ENCODE measurements around the gene MEOX2. TPM values are rescaled to one million over a fixed set of nuclear protein-coding genes. Genes with fewer than 3 reads are reported as not detected.

Gene MEOX2
- total RNA-seq, 4 donors from 2014 or later, result 0.51 to 16.9 (median 5.7) TPM

- no peak for DNase-seq
- intact Hi-C loops (cut with DNase I; ENCODE audit: low total_unique reads), result no loop called here
- no peak overlapping the region for H3K4me3 ChIP-seq
- H3K4me1 ChIP-seq, result no peaks in the 10 kb centered on the region
- no peaks in the 10 kb centered on the region for H3K9me3 ChIP-seq
- no peak for TF ChIP-seq POLR2A (IDR thresholded peaks at IDR 0.05)
- no peak overlapping the region for H3K27ac ChIP-seq
- no peaks in the 10 kb centered on the region for H3K27me3 ChIP-seq
- no peaks in the 10 kb centered on the region for H3K36me3 ChIP-seq
These were observed 83.4 kb downstream of the MEOX2 start for GRCh38 chr7:15603124-15603523.

DNA sequence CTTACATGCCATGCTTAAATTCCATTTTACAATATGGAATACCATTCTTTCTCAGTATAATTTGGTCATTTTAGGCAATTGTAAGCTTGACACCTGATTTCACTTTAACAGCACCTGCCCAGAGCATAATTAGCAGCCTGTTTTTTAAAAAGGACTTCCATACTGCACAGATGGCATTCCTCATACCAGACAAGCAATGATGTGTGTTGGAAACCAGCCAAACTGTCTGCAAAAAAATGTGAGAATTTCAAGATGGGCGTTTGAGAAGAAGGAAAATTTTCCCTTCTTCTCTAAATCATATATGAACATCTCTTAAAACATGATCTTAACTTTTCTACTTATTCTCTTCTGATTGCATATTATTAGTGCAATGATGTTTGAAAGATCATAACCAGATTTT, 84.2 kb downstream of the MEOX2 start:
- Histone ChIP-seq H3K9me3 (no peaks in the 10 kb centered on the region), H3K27me3 (no peaks in the 10 kb centered on the region), H3K27ac (no peak overlapping the region), H3K4me1 (no peaks in the 10 kb centered on the region), H3K36me3 (no peaks in the 10 kb centered on the region), H3K4me3 (no peak overlapping the region)
- DNase-seq, result no peak
- TF ChIP-seq, protein P1, sequence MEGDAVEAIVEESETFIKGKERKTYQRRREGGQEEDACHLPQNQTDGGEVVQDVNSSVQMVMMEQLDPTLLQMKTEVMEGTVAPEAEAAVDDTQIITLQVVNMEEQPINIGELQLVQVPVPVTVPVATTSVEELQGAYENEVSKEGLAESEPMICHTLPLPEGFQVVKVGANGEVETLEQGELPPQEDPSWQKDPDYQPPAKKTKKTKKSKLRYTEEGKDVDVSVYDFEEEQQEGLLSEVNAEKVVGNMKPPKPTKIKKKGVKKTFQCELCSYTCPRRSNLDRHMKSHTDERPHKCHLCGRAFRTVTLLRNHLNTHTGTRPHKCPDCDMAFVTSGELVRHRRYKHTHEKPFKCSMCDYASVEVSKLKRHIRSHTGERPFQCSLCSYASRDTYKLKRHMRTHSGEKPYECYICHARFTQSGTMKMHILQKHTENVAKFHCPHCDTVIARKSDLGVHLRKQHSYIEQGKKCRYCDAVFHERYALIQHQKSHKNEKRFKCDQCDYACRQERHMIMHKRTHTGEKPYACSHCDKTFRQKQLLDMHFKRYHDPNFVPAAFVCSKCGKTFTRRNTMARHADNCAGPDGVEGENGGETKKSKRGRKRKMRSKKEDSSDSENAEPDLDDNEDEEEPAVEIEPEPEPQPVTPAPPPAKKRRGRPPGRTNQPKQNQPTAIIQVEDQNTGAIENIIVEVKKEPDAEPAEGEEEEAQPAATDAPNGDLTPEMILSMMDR (IDR thresholded peaks at IDR 0.05), result no peak
- TF ChIP-seq POLR2A (IDR thresholded peaks at IDR 0.05), result no peak
- intact Hi-C loops (cut with DNase I; ENCODE audit: low total_unique reads), result no loop called here

GRCh38 chr7:15601175-15601574, 85.3 kb downstream of the MEOX2 start:
- no peak for DNase-seq
- Histone ChIP-seq H3K27me3 (no peaks in the 10 kb centered on the region), H3K27ac (no peak overlapping the region), H3K4me3 (no peak overlapping the region), H3K36me3 (no peaks in the 10 kb centered on the region), H3K4me1 (no peaks in the 10 kb centered on the region), H3K9me3 (no peaks in the 10 kb centered on the region)
- intact Hi-C loops (cut with DNase I; ENCODE audit: low total_unique reads), result no loop called here
- TF ChIP-seq POLR2A (IDR thresholded peaks at IDR 0.05), result no peak
- TF ChIP-seq, protein P1 (IDR thresholded peaks at IDR 0.05), result no peak

GRCh38 chr7:15600298-15600697, 86.2 kb downstream of the MEOX2 start:
- intact Hi-C loops (cut with DNase I; ENCODE audit: low total_unique reads), result no loop called here
- TF ChIP-seq, protein P1 (IDR thresholded peaks at IDR 0.05), result no peak
- TF ChIP-seq POLR2A (IDR thresholded peaks at IDR 0.05), result no peak
- no peak for DNase-seq
- Histone ChIP-seq H3K27ac (no peak overlapping the region), H3K9me3 (no peaks in the 10 kb centered on the region), H3K36me3 (no peaks in the 10 kb centered on the region), H3K4me3 (no peak overlapping the region), H3K4me1 (no peaks in the 10 kb centered on the region), H3K27me3 (no peaks in the 10 kb centered on the region)

- Histone ChIP-seq H3K4me3 (no peak overlapping the region), H3K27ac (no peak overlapping the region), H3K9me3 (no peaks in the 10 kb centered on the region), H3K27me3 (no peaks in the 10 kb centered on the region), H3K36me3 (no peaks in the 10 kb centered on the region), H3K4me1 (no peaks in the 10 kb centered on the region)
- intact Hi-C loops (cut with DNase I; ENCODE audit: low total_unique reads), result no loop called here
- TF ChIP-seq POLR2A (IDR thresholded peaks at IDR 0.05), result no peak
- TF ChIP-seq, protein P1 (IDR thresholded peaks at IDR 0.05), result no peak
- DNase-seq, result no peak
These were observed 92.0 kb downstream of the MEOX2 start for GRCh38 chr7:15594461-15594860.

DNA sequence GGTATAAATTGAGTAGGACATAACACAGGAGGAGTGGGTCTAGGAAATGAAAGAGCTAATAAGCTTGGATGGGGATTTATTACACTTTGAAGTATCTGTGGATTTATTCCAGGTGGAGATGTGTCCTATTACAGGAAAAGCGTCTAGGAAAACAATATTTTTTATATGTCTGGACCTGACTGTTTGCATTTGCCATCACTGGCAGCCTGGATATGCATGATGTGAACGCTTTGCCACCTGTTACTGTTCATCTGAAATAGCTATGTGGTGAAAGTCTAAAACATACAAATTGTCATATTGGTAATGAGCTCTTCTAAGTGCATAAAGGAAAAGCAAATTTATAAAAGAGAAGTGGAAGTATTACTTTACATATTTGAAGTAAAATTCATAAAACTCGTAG, 93.1 kb downstream of the MEOX2 start:
- H3K4me1 ChIP-seq, result no peaks in the 10 kb centered on the region
- TF ChIP-seq, protein P1 (IDR thresholded peaks at IDR 0.05), result no peak
- H3K9me3 ChIP-seq, result no peaks in the 10 kb centered on the region
- H3K36me3 ChIP-seq, result no peaks in the 10 kb centered on the region
- H3K27me3 ChIP-seq, result no peaks in the 10 kb centered on the region
- H3K4me3 ChIP-seq, result no peak overlapping the region
- DNase-seq, result no peak
- H3K27ac ChIP-seq, result no peak overlapping the region
- intact Hi-C loops (cut with DNase I; ENCODE audit: low total_unique reads), result no loop called here

Data from uterus (tissue), 4 donors.